ENCODE results near the gene MORN4. TPM values are rescaled to one million over a fixed set of nuclear protein-coding genes. Genes with fewer than 3 reads are reported as not detected.

MORN4 gene
- polyA plus RNA-seq, 1 of the 3 experiments (the other 2 are of a cell fraction): 31.4 TPM

DNA sequence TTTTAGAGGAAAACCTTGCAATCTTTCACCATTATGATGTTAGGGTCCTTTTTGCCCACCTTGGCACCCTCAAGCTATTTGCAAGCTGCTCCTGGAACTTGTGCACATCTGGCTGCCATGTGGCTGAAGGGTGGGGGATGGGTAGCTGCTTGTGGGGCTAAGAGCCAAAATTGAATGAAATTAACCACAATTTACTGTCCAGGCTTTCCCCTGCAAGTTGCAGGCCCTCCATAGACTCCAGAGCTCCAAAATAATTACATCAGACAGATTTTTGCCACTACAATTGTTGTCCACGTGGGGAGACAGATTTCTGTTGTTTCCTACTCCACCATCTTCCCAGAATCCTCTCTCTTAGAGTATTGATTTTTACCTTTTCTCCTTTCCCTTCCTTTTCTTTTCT is 26.3 kb upstream of the MORN4 start (continued):
- TF ChIP-seq, protein P1, sequence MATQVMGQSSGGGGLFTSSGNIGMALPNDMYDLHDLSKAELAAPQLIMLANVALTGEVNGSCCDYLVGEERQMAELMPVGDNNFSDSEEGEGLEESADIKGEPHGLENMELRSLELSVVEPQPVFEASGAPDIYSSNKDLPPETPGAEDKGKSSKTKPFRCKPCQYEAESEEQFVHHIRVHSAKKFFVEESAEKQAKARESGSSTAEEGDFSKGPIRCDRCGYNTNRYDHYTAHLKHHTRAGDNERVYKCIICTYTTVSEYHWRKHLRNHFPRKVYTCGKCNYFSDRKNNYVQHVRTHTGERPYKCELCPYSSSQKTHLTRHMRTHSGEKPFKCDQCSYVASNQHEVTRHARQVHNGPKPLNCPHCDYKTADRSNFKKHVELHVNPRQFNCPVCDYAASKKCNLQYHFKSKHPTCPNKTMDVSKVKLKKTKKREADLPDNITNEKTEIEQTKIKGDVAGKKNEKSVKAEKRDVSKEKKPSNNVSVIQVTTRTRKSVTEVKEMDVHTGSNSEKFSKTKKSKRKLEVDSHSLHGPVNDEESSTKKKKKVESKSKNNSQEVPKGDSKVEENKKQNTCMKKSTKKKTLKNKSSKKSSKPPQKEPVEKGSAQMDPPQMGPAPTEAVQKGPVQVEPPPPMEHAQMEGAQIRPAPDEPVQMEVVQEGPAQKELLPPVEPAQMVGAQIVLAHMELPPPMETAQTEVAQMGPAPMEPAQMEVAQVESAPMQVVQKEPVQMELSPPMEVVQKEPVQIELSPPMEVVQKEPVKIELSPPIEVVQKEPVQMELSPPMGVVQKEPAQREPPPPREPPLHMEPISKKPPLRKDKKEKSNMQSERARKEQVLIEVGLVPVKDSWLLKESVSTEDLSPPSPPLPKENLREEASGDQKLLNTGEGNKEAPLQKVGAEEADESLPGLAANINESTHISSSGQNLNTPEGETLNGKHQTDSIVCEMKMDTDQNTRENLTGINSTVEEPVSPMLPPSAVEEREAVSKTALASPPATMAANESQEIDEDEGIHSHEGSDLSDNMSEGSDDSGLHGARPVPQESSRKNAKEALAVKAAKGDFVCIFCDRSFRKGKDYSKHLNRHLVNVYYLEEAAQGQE (IDR thresholded peaks at IDR 0.05; ENCODE audit: low read depth, low read length): no peak; the same call in 1 of the 2 replicates
- TF ChIP-seq MXI1 (IDR thresholded peaks at IDR 0.05; ENCODE audit: low read depth, low read length): peak; percentile 94
- TF ChIP-seq SMC3 (IDR thresholded peaks at IDR 0.05; ENCODE audit: low read depth, low read length): no peak
- no peak for TF ChIP-seq GABPA (IDR thresholded peaks at IDR 0.05; ENCODE audit: low read depth)
- peak; percentile 18; the same call in 1 of the 2 replicates for TF ChIP-seq RAD21 (IDR thresholded peaks at IDR 0.05; ENCODE audit: low read length)
- peak; percentile 95 for TF ChIP-seq RCOR1 (IDR thresholded peaks at IDR 0.05; ENCODE audit: low read length)
- TF ChIP-seq FOSL2 (IDR thresholded peaks at IDR 0.05; ENCODE audit: borderline replicate concordance, low read depth): no peak
- no peak for TF ChIP-seq YY1 (IDR thresholded peaks at IDR 0.05; ENCODE audit: low read depth)
- TF ChIP-seq SIN3A (IDR thresholded peaks at IDR 0.05; ENCODE audit: borderline replicate concordance, low read depth, low read length): peak; percentile 75; the same call in 1 of the 2 replicates

DNA sequence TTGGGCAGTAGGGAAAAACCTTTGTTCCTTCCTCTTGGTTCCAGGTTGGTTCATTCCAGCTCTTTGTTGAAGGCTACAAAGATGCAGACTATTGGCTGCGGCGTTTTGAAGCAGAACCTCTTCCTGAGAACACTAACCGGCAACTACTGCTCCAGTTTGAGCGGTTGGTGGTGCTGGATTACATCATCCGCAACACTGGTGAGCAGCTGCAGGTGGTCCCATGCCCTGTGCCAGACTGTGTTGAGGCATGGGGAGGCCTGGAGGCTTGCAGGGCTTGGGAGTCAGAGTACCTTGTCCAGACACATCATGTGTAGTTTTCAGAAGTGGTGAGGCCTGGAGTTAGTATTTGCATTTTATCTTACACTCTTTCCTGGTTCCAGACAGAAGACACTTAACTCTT is 23.5 kb upstream of the MORN4 start:
- H3K4me1 ChIP-seq (ENCODE audit: control insufficient read depth in 1 of 2, insufficient read depth in 2 of 2, low read depth in 1 of 2, low read length in 1 of 2): peaks cover 0 to 8% of the 10 kb centered on the region in 2 experiments; a peak in 2 of 4 replicates
- TF ChIP-seq EP300 (IDR thresholded peaks at IDR 0.05; ENCODE audit: borderline replicate concordance in 1 of 2, low read depth in 1 of 2, low read length in 1 of 2) (no peak), FOXM1 (IDR thresholded peaks at IDR 0.05; ENCODE audit: low read depth) (no peak), POLR2AphosphoS5 (IDR thresholded peaks at IDR 0.05; ENCODE audit: low read depth, low read length) (no peak), MEF2A (IDR thresholded peaks at IDR 0.05; ENCODE audit: borderline replicate concordance, low read depth) (no peak), TEAD4 (IDR thresholded peaks at IDR 0.05; ENCODE audit: borderline replicate concordance, insufficient read depth) (no peak), ELF1 (IDR thresholded peaks at IDR 0.05) (no peak), YY1 (IDR thresholded peaks at IDR 0.05; ENCODE audit: low read depth) (no peak), NRF1 (IDR thresholded peaks at IDR 0.05; ENCODE audit: low read depth, low read length) (no peak), FOXJ3 (CRISPR knock-in tag; IDR thresholded peaks at IDR 0.05) (no peak), CHD2 (IDR thresholded peaks at IDR 0.05; ENCODE audit: low read length, partially characterized antibody) (no peak)
- TF ChIP-seq, protein P2, sequence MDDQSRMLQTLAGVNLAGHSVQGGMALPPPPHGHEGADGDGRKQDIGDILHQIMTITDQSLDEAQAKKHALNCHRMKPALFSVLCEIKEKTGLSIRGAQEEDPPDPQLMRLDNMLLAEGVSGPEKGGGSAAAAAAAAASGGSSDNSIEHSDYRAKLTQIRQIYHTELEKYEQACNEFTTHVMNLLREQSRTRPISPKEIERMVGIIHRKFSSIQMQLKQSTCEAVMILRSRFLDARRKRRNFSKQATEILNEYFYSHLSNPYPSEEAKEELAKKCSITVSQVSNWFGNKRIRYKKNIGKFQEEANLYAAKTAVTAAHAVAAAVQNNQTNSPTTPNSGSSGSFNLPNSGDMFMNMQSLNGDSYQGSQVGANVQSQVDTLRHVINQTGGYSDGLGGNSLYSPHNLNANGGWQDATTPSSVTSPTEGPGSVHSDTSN (IDR thresholded peaks at IDR 0.05): no peak
- TF ChIP-seq, protein P3, sequence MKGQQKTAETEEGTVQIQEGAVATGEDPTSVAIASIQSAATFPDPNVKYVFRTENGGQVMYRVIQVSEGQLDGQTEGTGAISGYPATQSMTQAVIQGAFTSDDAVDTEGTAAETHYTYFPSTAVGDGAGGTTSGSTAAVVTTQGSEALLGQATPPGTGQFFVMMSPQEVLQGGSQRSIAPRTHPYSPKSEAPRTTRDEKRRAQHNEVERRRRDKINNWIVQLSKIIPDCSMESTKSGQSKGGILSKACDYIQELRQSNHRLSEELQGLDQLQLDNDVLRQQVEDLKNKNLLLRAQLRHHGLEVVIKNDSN (IDR thresholded peaks at IDR 0.05; ENCODE audit: borderline replicate concordance, low read depth): no peak
- TF ChIP-seq, protein P4, sequence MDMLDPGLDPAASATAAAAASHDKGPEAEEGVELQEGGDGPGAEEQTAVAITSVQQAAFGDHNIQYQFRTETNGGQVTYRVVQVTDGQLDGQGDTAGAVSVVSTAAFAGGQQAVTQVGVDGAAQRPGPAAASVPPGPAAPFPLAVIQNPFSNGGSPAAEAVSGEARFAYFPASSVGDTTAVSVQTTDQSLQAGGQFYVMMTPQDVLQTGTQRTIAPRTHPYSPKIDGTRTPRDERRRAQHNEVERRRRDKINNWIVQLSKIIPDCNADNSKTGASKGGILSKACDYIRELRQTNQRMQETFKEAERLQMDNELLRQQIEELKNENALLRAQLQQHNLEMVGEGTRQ (IDR thresholded peaks at IDR 0.05; ENCODE audit: borderline replicate concordance, low read depth, low read length): no peak
- no peaks in the 10 kb centered on the region for H3K27me3 ChIP-seq (ENCODE audit: insufficient read depth)
- H3K27ac ChIP-seq (ENCODE audit: low read depth in 2 of 2, low read length in 1 of 2): no peak overlapping the region
- no peak overlapping the region for H2AFZ ChIP-seq (ENCODE audit: low read depth)
- H3K79me2 ChIP-seq (ENCODE audit: insufficient read depth): peaks cover 17% of the 10 kb centered on the region
- H3K4me2 ChIP-seq: no peak overlapping the region
- peaks cover 41 to 65% of the 10 kb centered on the region in 2 experiments for H3K36me3 ChIP-seq (replicated peaks in 1 of 2; ENCODE audit: control insufficient read depth in 1 of 2, insufficient read depth in 2 of 2, low read length in 1 of 2)
- H3K9me3 ChIP-seq: no peaks in the 10 kb centered on the region
- no peaks in the 10 kb centered on the region for H4K20me1 ChIP-seq (ENCODE audit: insufficient read depth)
- no peaks in the 10 kb centered on the region for H3F3A ChIP-seq (replicated peaks; ENCODE audit: insufficient read depth)
- DNase-seq: no peak
- no peak overlapping the region for H3K4me3 ChIP-seq (ENCODE audit: low read depth in 2 of 2, low read length in 1 of 2)
- no peak overlapping the region for H3K9ac ChIP-seq
- WGBS (ENCODE audit: low lambda C conversion rate): 94% methylated on average over 5 of the region's 5 CpGs
- ChIA-PET POLR2A (no interaction called here), CTCF (interaction anchor here (1.1 to 1.5 kb wide), 3 partner anchors 10 to 75 kb away, joined by 3 to 4 read pairs (median 4); no protein-coding TSS in a partner anchor)
- no peaks in the 10 kb centered on the region for H3K9me2 ChIP-seq
